ENCODE results near the gene IL3. TPM values are rescaled to one million over a fixed set of nuclear protein-coding genes. Genes with fewer than 3 reads are reported as not detected.
A peak's percentile ranks its signal among the peaks of the same experiment; 100 is the strongest.

IL3 gene
- polyA plus RNA-seq, 4 donors, result not detected

- no peak for DNase-seq (ENCODE audit: low read depth in 4 of 4, low spot score in 2 of 4)
Measured at GRCh38 chr5:132070460-132071337, 10.2 kb downstream of the IL3 start.

- no peak for DNase-seq (ENCODE audit: low read depth in 4 of 4, low spot score in 2 of 4)
Measured at GRCh38 chr5:132071338-132071707, 10.9 kb downstream of the IL3 start.

GRCh38 chr5:132072070-132072469 lies 11.6 kb downstream of the IL3 start:
- no peak for DNase-seq (ENCODE audit: low read depth in 4 of 4, low spot score in 2 of 4)

- DNase-seq (ENCODE audit: low read depth in 4 of 4, low spot score in 2 of 4), result no peak
Measured at GRCh38 chr5:132072528-132072927, 12.1 kb downstream of the IL3 start.

GRCh38 chr5:132073231-132074013 lies 13.0 kb downstream of the IL3 start, which contains the start of gene CSF2:
Gene CSF2, plus strand, starts transcription at chr5:132073789. Its CDS starts 35 bp downstream, at chr5:132073824.
- DNase-seq (ENCODE audit: low read depth in 4 of 4, low spot score in 2 of 4), result no peak

- no peak for DNase-seq (ENCODE audit: low read depth in 4 of 4, low spot score in 2 of 4)
Measured at GRCh38 chr5:132074091-132074771, 13.8 kb downstream of the IL3 start.

- no peak for DNase-seq (ENCODE audit: low read depth in 4 of 4, low spot score in 2 of 4)
Measured at GRCh38 chr5:132074772-132075718, 14.6 kb downstream of the IL3 start.

- no peak for DNase-seq (ENCODE audit: low read depth in 4 of 4, low spot score in 2 of 4)
Measured at GRCh38 chr5:132075719-132076077, 15.2 kb downstream of the IL3 start.

GRCh38 chr5:132076202-132076830 lies 15.9 kb downstream of the IL3 start:
- no peak for DNase-seq (ENCODE audit: low read depth in 4 of 4, low spot score in 2 of 4)

- no peak for DNase-seq (ENCODE audit: low read depth in 4 of 4, low spot score in 2 of 4)
Measured at GRCh38 chr5:132076983-132077382, 16.5 kb downstream of the IL3 start.

GRCh38 chr5:132079081-132079480 lies 18.6 kb downstream of the IL3 start:
- DNase-seq (ENCODE audit: low read depth in 4 of 4, low spot score in 2 of 4), result no peak

GRCh38 chr5:132079619-132080018 lies 19.2 kb downstream of the IL3 start:
- no peak for DNase-seq (ENCODE audit: low read depth in 4 of 4, low spot score in 2 of 4)

GRCh38 chr5:132080595-132080994 lies 20.1 kb downstream of the IL3 start:
- no peak for DNase-seq (ENCODE audit: low read depth in 4 of 4, low spot score in 2 of 4)

- no peak for DNase-seq (ENCODE audit: low read depth in 4 of 4, low spot score in 2 of 4)
Measured at GRCh38 chr5:132081458-132081857, 21.0 kb downstream of the IL3 start.

- no peak for DNase-seq (ENCODE audit: low read depth in 4 of 4, low spot score in 2 of 4)
Measured at GRCh38 chr5:132082329-132083023, 22.0 kb downstream of the IL3 start.

GRCh38 chr5:132083071-132083678 lies 22.7 kb downstream of the IL3 start:
- DNase-seq (ENCODE audit: low read depth in 4 of 4, low spot score in 2 of 4), result no peak

- DNase-seq (ENCODE audit: low read depth in 4 of 4, low spot score in 2 of 4), result no peak
Measured at GRCh38 chr5:132085686-132086085, 25.2 kb downstream of the IL3 start.

GRCh38 chr5:132086277-132086794 lies 25.9 kb downstream of the IL3 start:
- DNase-seq (ENCODE audit: low read depth in 4 of 4, low spot score in 2 of 4), result peak in 1 of 4 donors; percentile 8
